HG03060 (cell line): Measurements from ENCODE around the gene CA7.
"Not testable (repeated sequence)": the region's sequence is repeated elsewhere in the genome, so short reads cannot be mapped to it uniquely, and the experiment has no call there.

Experiments
- ATAC-seq: cut with Tn5 transposase; IDR thresholded peaks from one replicate; pipeline ENCODE4 v1.9.1; 2021; ENCODE audit warnings: low read depth, moderate number of reproducible peaks; ENCODE audit not compliant: unreplicated experiment

The CA7 gene

DNA sequence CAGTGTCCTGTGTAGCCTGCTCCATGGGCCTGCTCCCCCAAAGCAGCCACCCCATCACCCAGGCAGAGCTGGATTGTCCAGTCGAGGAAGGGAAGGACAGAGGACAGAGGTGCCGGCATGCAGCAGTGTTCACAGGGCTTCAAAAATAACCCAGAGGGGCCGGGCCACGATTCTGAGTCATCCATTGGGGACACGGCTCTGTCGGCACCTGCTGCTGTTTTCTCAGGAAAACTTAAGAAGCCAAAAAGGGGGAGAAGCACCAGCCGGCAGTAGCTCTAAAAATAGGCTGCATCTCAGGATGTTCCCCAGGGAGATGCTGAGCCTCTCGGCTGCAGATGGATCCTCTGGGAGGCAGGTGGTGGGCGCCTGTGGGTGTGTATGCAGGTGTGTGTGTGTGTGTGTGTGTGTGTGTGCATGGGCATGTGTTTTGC lies 1.6 kb downstream of the CA7 start:
- no peak for ATAC-seq

DNA sequence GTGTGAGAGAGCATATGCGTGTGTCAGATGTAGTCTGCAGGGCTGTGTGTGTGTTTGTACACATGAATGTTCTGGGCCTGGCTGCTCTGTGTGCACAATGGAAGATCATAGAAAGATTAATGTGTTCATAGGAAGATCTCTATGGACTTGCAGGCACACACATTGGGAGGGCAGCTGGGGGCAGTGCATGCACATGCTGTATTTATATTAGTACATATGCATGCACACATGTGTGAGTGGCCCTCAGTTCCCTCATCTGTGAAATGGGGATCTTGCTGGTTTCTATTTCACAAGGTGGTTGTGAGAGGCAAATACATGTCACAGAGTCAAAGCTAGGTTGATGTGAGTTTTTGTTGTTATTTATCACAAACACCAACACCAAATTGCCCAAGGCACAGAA lies 2.1 kb downstream of the CA7 start:
- no peak for ATAC-seq

DNA sequence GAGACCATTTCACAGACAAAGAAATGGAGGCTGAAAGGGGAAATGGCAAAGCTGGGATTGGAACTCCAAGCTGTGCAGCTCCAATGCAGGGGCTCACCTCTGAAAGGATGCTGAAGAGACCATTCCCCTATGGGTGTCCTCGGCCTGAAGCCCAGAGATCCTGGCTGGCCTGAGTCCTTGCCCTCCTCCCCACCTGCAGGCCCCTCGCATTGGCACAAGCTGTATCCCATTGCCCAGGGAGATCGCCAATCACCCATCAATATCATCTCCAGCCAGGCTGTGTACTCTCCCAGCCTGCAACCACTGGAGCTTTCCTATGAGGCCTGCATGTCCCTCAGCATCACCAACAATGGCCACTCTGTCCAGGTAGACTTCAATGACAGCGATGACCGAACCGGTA lies 2.6 kb downstream of the CA7 start:
- no peak for ATAC-seq

DNA sequence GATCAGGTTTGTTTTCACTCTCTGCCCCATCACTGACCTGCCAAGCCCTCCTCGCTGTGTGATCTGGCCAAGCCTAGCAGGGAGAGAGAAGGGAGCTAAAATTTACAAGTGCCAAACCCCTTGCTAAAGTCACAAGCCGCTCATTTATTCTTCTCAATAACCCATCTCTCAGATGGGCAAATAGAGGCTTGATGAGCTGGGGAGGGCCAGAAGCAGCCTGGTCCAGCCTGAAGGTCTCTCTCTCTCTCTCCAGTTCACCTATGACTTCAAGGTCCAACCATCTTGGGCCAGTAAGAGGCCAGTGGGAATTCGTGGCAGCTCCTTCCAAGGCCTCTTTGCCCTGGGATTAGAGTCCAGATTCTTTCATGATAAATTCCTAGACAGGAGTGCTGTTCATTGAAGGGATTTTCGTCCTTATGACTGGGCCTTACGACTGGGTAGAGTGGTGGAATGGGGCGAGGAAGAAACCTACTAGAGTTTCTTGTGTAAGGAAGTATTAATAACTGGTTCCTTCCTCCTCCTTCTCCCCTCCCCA lies 3.4 kb downstream of the CA7 start:
- ATAC-seq = no peak

DNA sequence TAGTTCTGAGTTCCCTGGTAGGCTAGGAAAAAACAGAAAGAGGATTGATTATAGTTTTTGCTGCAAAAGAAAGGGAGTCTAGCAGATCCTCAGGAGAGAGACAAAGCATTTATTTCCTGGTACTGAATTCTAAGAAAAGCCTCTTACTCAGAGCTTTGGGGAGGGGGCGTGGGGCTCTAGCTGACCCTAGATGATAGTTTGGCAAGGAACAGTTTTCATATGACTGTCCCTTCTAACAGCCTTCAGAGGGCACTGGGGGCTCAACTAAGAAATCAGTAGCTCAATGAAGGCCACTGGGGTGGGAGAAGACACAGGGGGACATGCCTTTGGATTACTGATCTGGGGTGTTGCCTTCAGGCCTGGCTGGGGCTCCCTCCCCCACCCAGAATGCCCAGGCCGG lies 4.0 kb downstream of the CA7 start:
- ATAC-seq = no peak

DNA sequence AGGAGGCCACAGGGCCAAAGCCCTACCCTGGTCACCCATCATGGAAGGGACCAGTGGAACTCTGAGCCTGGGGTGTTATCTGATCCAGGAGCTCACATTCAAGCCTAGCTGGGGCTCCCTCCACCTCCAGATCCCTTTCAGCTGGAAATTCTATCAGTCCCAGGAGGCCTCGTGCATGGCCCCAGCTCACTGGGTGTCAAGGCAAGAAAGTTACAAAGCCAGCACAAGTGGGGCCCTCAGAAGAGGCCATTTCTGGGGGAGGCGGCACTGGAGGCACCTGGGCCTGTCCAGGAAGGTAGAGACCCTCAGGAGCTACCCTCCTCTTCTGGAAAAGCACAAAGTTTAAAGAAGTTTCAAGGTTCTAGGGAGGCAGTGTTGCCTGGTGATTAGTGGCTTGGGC lies 4.8 kb downstream of the CA7 start:
- no peak for ATAC-seq

DNA sequence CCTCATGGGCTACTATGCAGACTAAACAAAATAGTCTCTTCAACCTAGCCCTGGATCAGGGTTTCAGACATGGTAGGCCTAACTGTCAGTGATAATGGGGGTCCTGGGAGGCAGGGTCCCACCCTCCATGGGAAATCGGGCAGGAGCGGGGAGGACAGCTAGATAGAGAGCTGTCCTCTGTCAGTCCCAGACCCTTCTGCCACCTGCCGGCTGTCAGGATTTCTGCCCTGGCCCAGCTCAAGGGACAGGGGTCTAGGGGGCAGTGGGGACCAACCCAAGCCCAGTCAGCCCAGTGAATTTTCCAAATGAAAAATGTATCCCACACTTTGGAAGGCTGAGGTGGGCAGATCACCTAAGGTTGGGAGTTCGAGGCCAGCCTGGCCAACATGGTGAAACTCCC lies 5.3 kb downstream of the CA7 start:
- no peak for ATAC-seq

DNA sequence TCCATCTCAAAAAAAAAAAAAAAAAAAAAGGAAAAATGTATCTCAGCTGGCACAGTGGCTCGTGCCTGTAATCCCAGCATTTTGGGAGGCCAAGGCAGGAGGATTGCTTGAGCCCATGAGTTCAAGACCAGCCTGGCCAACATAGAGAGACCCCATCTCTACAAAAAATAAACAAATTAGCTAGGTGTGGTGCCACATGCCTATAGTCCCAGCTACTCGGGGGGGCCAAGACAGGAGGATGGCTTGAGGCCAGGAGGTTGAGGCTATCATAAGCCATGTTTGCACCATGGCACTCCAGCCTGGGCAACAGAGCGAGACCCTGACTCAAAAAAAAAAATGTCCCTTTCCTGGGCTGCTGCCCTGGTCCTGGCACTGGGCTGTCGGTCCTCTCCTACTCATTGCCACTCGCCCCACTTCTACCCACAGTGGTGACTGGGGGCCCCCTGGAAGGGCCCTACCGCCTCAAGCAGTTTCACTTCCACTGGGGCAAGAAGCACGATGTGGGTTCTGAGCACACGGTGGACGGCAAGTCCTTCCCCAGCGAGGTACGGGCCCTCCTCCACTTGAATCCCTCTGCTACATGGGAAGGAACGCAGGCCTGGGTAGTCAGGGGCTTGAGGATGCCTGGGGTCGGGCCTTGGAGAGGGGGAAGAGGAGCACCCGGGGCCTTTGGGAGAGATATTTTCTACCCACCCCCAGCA lies 6.1 kb downstream of the CA7 start:
- ATAC-seq = no peak

DNA sequence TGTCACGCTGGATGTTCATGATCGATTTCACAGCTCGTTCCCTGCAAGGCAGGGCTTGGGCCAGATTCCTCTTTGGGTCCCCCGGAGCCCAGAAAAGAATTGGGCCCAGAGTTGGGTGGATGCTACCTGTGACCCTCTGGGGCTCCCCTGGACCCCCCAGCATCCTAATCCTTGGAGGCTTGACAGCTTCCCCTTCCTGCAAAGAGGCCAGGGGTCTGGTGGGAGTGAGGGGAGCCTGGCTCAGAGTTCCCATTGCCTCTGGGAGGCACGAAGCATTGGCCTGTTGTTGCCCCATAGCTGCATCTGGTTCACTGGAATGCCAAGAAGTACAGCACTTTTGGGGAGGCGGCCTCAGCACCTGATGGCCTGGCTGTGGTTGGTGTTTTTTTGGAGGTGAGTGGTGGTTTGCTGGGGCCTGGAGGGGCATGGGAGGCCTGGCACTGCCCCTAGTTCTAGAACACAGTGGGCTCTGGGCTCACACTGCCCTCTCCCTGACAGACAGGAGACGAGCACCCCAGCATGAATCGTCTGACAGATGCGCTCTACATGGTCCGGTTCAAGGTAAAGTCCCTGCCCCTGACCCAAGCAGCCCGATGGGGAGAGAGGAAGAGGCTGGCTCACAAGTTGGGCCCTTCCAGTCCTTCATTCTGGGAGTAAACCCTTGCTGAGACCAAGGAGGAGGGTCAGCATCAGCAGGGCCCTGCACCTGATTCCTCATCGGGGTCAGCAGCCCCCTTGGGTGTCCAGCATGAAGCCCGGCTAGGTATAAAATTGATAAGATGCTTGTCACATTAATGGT lies 7.2 kb downstream of the CA7 start:
- ATAC-seq = no peak

DNA sequence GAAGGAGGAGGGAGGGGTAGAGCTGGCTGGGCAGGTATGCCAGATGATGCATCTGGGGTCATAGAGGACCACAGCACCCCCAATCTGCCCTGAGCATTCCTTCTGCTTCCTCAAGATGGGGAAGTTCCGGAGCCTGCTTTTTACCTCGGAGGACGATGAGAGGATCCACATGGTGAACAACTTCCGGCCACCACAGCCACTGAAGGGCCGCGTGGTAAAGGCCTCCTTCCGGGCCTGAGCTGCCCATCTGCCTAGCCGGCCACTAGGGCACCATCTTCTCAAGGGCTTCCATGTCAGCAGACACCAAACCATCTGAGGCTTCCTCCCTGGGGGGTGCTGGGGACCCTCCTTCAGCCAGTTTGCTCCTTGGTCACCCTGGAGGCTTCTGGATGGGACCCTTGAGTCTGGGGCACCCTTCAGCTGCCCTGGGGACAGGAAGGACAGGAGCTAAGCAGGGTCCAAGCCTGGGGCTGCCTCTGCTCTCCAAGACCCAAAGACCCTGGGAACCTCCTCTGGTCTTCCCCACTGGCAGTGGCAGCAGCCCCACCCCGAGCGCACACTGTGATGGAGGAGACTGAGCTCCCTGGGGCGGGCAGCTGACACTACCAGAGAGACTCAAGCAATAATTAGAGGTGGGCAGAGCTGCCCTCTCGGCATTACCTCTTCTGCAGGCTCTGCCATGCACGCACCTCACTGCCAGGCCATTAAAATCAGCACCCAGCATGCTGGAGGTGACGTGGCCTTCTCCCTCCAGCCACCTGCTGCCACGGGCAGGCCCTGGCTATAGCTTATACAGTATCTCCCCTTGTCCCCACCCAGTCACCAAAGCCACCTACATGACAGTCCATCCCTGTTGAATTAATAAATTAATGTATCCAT lies 9.3 kb downstream of the CA7 start:
- ATAC-seq = no peak

DNA sequence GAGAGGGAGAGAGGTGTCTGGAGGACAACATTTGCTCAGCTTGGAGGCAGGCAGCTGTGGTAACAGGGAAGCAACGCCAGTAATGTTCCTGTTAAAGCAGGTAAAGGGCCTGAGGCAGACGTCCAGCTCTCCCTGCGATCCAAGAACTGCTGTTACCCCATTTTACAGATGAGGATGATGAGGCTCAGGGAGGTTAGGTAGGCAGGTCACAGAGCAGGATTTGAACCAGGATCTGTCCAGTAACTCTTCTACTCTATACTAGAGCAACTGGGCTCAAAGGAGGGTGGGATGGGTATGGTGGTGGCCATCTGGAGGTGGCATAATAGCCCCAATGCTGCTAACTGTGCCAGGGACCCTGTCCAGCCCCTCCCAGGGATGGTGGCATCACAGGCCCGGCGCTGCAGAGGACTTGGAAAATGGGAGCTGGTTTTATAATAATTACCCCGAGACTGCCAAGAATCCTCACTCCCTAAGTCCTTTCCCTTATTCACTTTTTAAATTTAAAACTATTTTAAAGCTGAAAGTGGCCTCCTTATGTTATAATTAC lies 12.0 kb downstream of the CA7 start:
- ATAC-seq = no peak

DNA sequence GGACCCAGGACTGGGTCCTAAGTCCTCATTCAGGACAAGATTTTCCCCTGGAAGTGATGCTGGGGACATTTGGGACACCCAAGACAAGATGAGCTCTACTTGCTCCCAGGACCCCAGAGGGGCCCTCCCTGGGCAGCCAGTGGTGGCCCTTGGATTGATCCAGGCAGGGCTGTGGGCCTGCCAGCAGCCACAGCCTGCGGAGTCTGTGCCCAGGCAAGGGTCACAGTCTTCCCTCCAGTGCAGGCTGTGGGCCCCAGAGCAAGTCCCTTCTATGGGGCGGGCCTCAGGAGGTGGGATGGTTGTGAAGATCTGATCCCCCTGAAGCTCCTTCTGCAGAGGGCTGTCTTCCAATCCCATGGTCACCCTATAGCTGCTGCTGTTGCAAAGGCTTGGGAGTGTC lies 12.6 kb downstream of the CA7 start:
- no peak for ATAC-seq

DNA sequence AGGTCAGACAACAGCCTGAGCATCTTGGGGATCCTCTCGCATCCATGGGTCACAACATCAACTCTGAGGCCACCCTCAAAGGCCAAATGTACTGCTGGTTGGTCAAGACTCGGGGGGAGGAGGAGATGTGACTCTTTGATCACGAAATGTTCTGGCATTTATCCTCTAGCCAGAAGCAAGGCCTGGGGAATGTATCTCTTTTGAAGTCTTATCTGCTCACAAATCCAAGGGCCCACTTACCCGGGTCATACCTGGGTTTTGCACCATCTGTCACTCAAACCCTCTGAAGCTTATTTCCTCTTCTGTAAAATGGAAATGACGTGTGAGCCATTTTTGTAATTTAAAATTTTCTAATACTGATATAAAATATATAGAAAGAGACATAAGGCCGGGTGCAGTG lies 13.2 kb downstream of the CA7 start:
- no peak for ATAC-seq

DNA sequence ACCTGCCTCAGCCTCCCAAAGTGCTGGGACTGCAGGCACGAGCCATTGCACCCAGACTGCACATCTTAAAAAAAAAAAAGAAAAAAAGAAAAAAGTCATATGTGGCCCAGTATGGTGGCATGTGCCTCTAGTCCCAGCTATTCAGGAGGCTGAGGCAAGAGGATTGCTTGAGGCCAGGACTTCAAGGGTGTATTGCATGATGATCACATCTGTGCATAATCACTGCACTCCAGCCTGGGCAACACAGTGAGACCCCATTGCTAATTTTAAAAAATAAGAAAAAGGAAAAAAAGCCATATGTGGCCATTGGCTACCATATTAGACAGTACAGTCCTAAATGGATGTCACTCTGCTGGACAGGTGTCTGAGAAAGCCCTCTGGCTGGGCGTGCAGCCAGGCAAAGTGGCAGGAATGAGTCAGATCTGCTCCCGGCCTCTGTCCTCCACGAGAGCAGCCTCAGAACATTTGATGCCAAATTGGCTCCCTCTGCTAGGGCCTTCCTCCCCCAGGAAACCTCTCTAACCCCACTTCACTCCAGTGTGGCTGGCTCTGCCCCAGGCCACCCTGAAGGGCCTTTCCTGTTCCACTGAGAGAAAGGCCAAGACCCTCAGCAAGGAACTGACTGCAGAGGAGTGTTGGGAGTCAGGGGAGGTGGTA lies 14.7 kb downstream of the CA7 start:
- ATAC-seq = no peak

DNA sequence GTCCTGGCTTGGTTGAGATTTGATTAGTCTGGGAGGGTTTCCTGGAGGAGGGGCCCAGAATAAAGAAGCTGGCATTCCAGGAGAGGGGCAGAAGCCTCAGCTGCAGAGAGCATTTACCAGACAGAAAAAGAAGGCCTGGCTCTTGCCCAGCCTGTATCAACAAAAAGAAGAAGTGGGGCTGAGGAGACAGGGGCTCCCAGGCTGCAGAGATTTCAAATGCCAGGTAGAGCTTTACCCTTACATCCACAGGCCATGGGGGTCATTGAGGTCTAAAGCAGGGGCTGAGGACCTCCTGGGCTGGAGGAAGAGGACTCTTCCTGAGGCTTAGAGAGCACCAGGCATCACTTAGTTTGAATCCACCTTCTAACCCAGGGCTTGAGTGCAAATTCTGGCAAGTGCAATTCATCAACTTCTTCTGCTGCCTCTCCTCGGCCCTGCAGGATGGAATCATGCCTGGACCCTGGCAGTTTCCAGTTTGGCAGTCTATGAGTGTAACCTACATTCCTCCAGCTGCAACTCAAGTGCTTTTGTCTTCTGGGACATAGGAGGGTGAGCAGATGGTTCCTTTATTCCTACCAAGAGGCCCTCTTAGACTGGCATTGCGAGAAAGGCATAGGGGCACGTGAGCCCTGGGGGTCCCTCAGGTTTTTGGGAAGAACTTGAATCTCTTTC lies 15.3 kb downstream of the CA7 start:
- no peak for ATAC-seq

DNA sequence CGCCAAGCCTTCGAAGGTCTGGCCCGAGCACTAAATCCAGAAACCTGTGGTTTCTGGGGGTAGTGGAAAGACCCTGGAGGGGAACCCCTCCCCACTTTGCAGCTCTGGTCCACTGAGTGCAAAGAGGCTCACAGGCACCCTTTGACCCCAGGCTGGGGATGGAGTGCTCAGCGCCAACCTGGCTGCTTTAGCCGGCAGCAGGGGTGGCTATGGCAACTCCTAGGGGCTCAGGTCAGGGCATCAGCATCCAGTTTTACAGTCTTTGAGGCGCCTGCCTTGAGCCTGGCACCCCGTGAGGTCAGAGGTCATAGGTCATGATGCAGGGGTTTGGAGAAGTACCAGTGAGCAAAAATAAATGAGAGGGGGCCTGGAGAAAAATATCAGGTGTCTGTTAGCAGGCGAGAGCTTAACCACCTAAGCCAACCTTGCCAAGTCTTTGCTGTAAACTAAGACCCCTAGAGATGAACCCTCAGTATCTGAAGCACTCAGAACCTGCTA lies 17.9 kb downstream of the CA7 start:
- no peak for ATAC-seq

DNA sequence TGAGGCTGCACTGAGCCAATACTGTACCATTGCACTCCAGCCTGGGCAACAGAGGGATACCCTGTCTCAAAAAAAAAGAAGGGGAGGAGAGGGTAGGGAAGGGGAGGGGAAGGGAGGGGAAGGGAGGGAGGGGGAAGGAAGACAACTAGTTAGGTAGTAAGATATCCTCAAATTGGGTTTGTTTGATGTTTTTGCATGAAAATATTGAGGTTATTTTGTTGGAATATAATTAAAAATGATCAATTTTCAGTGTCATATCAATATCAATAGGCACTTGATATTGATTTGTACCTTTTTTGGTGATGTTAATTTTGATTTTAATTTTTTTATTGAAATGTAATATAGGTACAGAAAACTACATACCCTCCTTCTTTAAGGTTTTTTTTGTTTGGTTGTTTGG lies 19.5 kb downstream of the CA7 start:
- no peak for ATAC-seq

DNA sequence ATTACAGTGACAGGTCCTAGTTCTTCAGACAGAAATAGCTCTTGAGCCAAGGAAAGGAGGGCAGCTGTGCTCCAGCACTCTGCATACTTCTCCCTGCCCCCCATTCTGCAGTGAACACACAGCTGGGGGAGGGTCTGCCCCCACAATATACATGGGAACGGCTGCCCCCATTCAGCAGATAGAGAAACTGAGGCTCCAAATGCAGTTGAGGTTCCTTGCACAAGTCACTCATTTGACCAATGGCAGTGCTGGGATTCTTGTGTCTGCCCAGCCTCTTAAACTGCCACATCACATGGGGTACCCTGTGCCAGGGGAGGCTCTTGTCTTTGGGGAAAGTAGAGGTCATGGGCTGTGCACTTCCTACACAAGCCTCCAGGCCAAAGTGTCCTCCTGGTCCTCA lies 25.2 kb downstream of the CA7 start:
- no peak for ATAC-seq

DNA sequence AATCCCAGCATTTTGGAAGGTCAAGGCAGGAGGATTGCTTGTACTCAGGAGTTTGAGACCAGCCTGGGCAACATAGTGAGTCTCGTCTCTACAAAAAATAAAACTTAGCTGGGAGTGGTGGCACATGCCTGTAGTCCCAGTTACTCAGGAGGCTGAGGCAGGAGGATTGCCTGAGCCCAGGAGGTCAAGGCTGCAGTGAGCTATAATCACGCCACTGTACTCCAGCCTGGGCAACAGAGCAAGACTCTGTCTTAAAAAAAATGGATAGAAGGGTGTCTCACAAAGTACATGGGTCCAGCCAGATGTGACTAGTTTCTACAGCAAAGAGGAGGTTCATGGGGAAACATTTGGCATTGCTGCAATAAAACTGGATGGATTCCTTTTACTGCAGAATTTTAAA lies 27.1 kb downstream of the CA7 start:
- not testable (repeated sequence) for ATAC-seq
